SKM-1 (cell line): Measurements from ENCODE around the gene RIPOR2.
"Not testable (repeated sequence)": the region's sequence is repeated elsewhere in the genome, so short reads cannot be mapped to it uniquely, and the experiment has no call there.

Experiments
- DNase-seq: peaks from one replicate; lab custom pipeline; 2025; ENCODE audit not compliant: unreplicated experiment; lab: John Stamatoyannopoulos, UW

The RIPOR2 gene

DNA sequence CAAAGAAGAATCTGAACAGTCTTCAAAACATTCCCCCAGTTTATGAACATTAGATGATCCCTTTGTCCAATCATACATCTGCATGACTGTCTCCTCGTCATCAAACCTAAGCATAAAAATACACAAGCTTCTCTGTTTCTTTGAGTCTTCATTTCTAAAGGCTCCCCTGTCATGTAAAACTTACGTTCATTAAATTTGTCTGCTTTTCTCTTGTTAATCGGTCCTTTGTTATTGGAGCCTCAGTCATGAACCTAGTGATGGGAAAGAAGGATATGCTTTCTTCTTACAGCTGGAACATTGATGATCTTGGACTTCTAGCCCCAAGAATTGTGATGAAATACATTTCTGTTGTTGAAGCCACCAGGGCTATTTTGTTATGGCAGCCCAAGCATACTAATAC is 18.0 kb upstream of the RIPOR2 start:
- DNase-seq = no peak

DNA sequence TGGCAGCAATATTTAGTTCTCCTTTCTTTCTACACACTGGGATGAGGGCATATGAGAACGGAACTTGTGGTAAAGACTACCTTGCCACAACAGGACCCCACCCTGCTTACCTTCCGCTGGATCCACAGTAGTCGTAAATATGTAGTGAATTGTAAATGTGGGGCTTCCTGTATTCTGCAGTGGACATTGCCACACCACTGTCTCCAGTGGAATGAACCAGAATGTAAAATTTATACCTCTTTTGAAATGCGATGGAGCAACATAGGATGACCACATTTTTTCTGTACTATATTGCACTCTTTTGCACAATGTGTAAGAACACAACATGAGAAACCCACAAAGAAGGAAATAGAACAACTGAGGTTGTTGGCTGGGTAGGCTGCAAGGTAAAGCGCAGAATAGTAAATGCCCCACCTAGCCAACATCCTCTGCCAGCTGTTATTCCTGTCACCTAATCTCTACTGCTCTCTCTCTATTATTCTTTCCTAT is 16.1 kb upstream of the RIPOR2 start:
- peak; percentile 97 for DNase-seq

DNA sequence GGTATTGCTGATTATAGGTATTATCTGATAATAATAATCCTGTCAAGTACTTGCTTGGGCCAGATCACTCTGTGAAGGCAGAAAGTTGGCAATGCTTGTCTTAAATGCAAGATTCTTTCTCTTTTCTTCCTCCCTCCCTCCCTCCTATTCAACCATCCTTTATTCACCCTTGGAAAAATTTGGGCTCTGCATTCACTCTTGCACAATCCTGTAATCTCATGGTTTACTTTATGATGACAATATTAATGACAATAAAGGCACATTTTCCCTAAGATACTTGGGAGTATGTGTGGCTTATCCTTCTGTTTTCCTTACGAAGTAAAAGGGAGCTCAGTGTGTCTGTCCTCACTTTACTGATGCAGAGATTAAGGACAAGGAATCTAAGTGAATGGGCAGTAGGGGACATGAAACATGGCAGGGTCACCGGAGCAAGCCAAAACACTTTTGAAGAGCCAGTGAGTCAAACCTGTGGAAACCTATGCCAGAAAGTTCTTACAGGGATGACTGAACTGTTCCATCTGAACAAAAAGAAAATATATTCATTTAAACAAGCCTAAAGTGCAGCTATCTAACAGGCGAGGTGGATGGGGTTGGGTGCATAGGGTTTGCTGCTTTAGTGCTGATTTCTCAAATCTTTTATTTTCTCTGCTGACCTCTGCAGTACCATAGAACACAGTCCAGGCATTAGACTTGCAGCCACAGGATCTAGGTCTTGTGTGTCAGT is 14.6 kb upstream of the RIPOR2 start:
- no peak for DNase-seq

DNA sequence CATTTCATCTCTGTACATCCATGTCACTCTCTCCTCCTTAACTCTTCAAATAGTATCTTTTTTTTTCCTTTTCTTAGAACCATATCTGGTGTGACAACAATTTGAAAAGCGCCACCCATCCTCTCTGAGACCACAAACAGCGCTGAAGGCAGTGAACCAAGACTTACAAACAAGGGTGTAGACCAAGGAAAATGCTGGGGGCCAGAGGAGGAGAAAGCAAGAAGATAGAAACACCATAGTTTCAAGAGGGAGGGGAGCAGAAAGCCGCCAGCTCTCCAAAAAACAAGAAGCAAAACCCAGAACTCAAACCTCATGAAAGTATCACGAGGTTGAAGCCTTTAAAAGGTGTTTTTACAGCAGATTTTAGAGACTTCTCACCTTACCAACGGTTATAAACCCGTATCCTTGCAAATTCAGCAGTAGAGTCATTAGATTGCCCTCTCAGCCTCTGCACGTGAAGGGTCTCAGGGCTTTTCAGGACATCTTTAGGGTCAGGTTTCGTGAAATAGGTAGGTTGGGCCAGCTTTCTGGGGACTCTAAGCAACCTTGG is 13.3 kb upstream of the RIPOR2 start:
- DNase-seq = no peak

DNA sequence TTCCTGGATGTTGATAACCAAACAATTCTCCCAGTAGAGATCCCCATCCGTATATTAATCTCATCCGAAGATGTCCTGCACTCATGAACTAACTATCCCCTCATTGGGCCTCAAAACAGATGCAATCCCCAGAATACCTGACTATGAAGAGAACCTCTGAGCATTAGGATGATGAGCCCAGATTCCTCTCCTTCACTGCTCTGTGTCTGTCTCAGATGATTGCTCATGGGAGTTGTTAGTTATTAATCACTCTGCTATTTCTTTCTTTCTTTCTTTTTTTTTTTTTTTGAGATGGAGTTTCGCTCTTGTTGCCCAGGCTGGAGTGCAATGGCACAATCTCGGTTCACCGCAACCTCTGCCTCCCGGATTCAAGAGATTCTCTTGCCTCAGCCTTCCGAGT is 12.5 kb upstream of the RIPOR2 start:
- not testable (repeated sequence) for DNase-seq

DNA sequence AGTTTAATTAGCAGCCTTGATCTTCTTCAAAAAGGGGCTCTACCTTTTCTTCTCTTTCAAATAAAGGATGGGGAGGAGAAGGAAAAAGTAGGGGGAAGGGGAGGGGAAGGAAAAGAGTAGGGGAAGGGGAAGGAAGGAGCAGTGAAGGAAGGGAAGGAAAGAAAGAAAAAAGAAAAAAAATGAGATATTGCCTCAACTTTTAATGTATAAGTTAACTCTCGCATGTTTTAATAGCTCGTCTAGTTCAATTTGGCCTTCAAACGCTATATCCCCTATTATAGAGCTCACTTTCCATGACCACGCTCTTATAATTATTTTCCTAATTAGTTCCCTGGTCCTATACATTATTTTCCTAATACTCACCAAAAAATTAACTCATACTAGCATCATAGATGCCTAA is 11.9 kb upstream of the RIPOR2 start:
- no peak for DNase-seq

DNA sequence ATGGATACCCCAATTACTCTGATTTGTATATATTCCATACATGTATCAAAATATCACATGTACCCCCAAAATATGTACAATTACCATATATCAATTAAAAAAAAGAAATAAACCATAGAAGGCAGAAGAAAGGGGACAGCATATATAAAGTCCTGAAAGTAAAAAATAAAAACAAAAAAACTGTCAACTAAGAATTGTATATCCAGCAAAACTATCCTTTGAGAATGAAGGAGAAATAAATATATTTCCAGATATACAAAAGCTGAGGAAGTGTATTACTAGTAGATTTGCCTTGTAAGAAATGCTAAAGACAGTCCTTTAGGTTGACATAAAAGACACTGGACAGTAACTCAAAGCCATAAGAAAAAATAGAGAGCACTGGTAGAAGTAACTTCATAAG is 9.3 kb upstream of the RIPOR2 start:
- no peak for DNase-seq

DNA sequence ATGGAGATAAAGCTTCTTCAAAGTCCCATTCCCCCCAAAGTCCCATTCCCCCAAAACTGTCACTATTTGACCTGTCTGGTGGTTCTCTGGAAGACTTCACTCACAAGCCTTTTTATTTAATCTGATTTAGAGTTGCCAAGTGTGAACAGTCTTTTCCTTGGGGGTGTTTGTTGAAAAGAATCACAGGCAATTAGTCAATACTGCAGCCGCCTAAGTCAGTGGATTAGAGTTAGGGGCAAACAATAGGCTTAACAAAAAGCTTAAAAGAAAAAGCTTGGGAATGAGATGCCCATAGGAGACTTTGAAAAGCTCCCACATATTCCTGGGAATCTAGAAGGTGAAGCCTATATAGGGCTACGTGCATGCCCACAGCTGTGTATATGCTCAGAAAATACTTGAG is 8.0 kb upstream of the RIPOR2 start:
- DNase-seq = no peak

DNA sequence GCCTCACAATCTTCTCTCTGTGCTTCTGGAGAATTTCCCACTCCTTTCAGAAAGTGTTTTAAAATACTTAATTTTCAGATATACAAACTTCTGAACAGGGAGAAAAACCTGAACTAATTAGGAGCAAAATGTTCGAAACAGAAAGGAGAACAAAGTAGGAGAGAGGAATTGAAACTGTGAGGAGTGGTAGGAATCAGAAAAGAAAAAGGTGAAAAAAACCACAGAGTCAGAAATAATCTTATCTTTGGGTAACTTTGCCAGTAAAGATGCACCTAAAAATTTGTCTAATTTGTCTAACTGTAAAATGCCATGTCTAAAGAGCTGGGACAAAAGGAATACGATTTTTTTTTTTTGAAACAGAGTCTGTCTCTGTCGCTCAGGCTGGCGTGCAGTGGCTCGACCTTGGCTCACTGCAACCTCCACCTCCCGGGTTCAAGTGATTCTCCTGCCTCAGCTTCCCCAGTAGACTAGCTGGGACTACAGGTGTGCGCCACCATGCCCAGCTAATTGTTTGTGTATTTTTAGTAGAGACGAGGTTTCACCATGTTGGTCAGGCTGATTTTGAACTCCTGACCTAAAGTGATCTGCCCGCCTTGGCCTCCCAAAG is 4.7 kb upstream of the RIPOR2 start:
- no peak for DNase-seq

DNA sequence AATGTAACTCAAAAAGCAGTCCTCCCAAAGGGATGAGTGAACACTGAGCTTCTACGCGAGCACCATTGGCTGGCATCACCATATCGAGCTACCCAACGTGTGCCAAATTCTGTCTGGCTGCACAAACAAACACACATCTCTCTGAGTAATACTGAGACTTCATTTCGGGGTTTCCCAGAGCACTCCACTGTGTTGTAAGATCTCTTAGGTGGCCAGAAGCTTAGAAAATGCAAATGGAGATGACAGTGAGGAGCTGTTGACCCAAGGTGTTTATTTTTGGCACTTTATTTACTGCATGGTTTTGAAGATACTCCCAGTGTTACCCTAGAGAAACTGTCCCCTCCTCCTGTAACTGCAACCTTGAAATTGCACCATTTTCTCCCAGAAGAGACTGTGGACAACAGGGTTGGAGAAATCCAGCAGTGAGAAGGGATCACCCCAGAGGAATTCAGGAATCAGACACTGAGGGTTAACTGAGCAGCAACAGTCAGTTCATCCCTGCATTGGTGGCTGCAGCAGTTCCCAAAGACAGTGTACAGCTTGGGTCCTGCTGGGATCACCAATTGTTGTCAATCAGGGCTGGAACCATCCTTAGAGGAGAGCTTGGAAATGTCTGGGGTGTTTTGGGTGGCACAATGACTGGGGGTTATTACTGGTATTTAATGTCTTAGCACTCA is 1.0 kb upstream of the RIPOR2 start:
- DNase-seq = no peak

DNA sequence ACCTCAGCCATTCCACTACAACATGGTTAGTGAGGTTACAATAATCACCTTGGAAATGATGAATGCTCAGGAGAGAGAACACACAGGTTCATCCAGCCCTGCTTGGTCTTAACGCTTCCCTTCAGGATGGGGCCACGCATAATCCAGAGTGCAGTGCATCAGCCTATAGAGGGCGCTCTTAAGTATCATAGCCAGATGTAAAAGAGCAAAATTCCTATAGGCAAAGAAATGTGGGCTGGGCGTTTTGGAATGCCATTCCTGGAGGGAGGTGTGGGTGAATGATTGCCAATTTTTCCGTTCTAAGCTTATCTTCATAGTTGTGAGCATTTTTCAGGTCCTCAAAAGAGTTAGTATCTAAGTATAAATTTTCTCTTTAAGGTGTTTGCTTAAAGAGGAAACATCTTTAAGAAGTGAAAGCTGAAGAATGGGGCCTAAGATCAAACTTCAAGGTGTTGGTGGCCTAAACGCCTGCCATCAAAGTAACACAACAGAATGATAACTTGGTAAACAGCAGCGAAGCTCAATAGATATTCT is 1.8 kb downstream of the RIPOR2 start:
- DNase-seq = no peak

DNA sequence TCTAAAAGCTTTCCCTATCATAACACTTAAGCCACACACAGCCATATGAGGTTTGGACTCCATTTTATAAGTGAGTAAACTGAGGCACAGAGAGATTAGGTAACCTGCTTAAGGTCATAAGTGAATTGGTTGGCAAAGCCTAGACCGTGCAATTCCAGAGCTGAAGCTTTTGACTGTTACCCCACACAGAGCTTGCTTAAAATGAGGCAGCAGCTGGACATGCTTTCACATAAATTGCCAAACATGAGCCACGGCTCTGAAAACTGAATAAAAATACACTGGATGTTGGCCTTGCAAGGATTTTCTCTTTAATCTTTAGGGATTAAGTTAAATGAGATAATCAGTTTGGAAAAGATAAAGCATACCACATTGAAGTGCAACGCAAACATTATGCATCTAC is 2.5 kb downstream of the RIPOR2 start:
- no peak for DNase-seq

DNA sequence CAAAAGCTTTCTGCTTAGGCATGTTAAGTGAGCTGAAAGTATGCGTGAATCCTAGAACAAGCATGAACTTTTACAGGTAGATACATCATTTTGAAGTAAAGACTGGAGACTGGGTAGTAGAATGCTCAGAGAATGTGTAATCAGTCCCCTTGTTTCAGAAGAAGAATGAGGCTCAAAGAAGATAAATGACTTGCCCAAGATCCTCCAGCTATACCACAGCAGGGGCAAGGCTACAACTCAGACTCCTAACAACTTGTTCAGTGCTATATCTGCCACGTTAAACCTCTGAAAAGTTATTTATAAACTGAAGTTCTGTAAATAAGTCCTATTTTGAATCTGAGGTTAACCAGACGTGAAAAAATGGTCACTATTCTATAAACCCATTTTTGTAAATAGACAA is 2.9 kb downstream of the RIPOR2 start:
- DNase-seq = no peak

DNA sequence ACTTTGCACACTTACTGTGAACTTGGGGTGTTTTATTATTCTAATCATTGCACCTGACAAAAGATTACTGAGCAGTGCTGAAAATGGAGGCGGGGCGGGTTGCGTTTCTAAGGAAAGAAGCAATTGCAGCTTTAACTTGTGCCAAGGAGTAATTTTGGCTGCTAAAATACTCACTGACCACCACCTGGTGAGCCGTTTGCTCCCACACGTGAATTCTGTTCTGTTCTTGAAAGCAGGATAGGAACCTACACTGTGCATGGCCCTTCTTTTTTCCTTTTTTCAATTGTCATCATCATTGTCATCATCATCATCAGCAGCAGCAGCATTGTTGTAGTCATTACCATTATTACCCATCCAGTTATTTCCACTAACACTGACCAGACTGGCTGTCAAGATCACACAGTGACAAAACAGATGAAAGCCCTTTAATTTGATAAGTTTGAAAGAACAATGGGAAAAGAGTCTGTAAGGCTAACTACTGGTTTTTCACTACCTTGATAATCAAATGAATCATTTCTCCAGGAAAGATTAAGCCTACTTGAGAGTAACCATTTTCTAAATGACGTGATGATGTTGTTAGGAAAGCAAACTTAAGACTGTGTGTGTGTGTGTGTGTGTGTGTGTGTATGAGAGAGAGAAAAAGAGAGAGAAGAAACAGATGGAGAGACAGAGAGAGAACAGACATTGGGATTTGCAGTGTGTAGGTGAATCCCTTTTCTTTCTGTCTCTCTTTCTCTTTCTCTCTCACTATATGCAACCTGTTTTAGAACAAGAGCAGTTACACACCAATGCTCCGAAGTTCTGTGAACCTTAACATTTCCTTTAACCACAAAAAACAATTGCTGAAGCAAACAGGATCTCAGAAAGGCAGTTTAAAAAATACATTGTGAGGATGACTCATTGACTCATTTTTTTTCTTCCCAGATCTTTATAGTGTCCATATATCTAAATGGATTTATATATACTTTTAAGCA is 3.8 kb downstream of the RIPOR2 start:
- no peak for DNase-seq

DNA sequence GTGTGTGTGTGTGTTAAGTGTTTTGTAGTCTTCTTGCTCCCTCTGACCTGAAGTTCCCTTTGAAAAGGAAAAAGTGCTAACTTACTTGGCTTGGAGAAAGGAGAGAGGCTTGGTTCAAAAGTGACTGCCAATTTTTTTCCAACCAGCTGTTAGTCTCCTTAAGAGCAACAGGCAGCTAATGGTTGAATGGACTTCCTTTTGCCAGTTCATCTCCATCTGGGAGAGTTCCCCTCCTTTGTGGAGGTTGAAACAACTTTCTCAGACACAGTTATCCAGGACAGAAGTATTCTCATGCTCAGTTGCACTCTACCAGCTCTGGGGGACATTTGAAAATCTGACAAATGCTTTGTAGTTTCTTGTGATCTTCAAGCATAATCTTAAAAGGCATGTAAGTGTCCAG is 4.5 kb downstream of the RIPOR2 start:
- DNase-seq = no peak

DNA sequence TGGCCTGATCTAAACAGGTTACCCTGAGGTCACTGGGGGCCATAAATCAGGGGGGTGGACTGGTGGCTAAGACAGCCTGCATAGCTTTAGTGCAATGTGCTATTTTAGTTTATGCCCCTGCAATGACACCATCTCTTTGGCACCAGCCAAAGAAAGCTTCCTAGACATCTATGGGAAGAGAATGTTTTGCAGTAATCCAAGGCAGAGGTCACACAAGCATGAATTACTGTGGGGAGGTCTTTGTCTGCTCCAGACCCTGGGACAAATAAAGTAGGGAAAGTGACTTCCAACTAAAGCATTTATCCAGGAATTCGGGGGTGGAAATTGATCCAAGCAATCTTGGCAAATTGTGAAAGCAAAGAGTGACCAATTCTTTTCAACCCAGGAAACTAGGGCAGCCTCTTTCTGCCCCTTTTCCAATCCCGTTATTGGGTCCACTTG is 5.3 kb downstream of the RIPOR2 start:
- no peak for DNase-seq

DNA sequence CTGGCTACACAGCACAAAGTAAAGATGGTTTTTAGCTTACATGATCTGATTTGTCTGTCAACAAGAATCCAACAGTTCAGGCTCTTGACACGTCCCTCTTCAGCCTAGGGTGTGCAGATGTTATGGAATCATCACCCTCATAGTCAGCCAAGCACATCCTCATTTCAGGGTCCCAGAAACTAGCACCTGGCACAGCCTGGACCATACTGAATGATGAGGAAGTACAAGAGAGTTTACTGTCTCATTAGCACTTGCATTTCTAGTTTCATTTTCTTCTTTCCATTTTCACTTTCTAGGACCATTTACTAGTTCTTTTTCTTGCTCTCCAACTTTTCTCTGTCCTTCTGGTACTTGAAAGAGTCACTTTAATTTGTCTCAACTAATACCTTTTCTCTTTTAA is 6.5 kb downstream of the RIPOR2 start:
- DNase-seq = no peak

DNA sequence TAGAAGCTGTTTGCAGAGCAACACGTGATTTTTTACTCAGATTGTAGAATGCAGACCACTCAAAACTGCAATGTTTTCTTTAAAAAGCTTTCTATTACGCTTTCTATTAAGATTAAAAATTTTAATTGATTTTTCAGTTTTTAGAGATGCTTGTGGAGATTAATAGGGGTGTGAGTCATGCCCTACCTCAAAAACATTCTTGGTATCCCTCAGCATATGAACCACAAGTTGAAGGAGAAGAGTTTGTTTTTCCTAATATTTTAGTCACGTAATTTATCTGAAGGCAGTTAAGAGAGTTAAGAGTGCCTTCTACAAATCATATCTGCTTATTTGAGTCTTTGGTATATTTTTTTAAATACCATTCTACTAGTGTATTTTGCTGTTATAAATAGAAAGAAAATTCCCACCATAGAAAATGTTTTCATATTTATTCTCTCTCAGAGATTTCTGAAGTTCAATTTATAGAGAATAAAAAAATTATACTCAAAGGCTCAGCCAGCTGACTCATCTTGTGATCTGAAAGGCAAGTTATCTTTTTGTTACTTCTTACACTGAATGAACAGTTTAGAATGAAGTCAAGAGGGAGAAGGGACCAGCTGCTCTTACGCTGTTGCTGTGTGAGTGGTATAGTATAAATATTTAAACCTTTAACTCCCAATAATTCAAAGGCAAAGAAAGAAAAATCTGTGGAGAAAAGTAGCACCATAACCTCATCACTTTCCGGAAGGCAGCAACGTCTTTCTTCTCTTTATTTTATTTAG is 7.6 kb downstream of the RIPOR2 start:
- no peak for DNase-seq

DNA sequence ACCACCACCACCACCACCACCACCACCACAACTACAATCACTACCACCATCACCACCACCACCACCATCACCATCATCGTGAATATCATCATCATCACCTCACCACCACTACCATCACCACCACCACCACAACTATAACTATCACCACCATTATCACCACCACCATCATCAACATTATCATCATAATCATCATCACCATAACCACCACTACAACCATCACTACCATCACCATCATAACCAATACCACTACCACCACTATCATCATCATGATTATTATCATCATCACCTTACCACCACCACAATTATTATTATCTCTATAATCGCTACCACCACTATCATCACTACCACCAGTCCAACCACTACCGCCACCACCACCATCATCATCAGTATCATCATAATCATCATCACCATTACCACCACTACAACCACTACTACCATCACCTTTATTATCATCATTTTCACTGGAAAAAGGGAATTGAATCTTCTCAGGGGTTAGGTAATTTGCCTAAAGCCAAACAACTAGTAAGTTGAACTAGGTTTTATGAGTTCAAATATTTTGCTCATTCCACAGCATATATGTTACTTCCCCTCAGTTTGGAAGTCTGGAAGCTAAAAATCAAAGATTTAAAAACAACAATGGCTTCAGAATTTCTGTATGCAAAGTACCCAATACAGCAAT is 8.3 kb downstream of the RIPOR2 start:
- DNase-seq = no peak
